C4-2B (cell line): ENCODE measurements around the gene BHLHA15.

ENCODE experiments used
- ZFX ChIP-seq: fragments of 450-650 bp; IDR thresholded peaks from 2 replicates; pipeline ENCODE4 v1.6.1; 2017
- TF ChIP-seq, protein P1 (sequence below): fragments of 450-650 bp; conservative IDR thresholded peaks from 2 replicates; pipeline ENCODE4 v1.5.1; 2017; ENCODE audit warnings: mild to moderate bottlenecking

GRCh38 chr7:98229991-98230745 lies 18.9 kb downstream of the BHLHA15 start:
- TF ChIP-seq, protein P1, sequence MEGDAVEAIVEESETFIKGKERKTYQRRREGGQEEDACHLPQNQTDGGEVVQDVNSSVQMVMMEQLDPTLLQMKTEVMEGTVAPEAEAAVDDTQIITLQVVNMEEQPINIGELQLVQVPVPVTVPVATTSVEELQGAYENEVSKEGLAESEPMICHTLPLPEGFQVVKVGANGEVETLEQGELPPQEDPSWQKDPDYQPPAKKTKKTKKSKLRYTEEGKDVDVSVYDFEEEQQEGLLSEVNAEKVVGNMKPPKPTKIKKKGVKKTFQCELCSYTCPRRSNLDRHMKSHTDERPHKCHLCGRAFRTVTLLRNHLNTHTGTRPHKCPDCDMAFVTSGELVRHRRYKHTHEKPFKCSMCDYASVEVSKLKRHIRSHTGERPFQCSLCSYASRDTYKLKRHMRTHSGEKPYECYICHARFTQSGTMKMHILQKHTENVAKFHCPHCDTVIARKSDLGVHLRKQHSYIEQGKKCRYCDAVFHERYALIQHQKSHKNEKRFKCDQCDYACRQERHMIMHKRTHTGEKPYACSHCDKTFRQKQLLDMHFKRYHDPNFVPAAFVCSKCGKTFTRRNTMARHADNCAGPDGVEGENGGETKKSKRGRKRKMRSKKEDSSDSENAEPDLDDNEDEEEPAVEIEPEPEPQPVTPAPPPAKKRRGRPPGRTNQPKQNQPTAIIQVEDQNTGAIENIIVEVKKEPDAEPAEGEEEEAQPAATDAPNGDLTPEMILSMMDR = no peak
- no peak for TF ChIP-seq ZFX
